HEK293 (cell line): ENCODE results near the gene RAG1.

Experiments used
- CTCF ChIA-PET: fragments of 350-600 bp; formaldehyde crosslinking; extraction: SDS; loops from one replicate; lab custom pipeline; 2021; ENCODE audit warnings: antibody characterized with exemption; lab: Yijun Ruan, JAX
- POLR2A ChIA-PET: fragments of 300-600 bp; formaldehyde crosslinking; extraction: SDS; loops from one replicate; lab custom pipeline; 2020; ENCODE audit warnings: antibody characterized with exemption, inconsistent platforms; lab: Yijun Ruan, JAX
- H3K27ac ChIP-seq: fragments of 200-500 bp; sonication (Bioruptor generic); 2 replicates; pipeline ENCODE4 v1.5.1; 2014; ENCODE audit warnings: low read depth, low read length, control low read depth, inconsistent platforms; ENCODE audit errors: extremely low read depth
- H3K36me3 ChIP-seq, 2 experiments: fragments of 200-500 bp in 1 of 2; sonication (Bioruptor generic) in 1 of 2; 1 replicate in 1 of 2; 2 replicates in 1 of 2; pipeline ENCODE4 v1.5.1; 2014 to 2017; ENCODE audit warnings: inconsistent platforms in 2 of 2, low read length in 2 of 2; ENCODE audit not compliant: control insufficient read depth in 2 of 2, insufficient read depth in 1 of 2
- H3K4me1 ChIP-seq: fragments of 200-500 bp; sonication (Bioruptor generic); 2 replicates; pipeline ENCODE4 v1.5.1; 2014; ENCODE audit warnings: mild to moderate bottlenecking, low read length, inconsistent platforms; ENCODE audit not compliant: control insufficient read depth, insufficient read depth
- H3K4me3 ChIP-seq: 2 replicates; pipeline ENCODE4 v1.5.1; 2011; ENCODE audit warnings: low read depth, mild to moderate bottlenecking, control low read depth, low read length, moderate library complexity
- H3K9me3 ChIP-seq: fragments of 200-500 bp; sonication (Bioruptor generic); 2 replicates; pipeline ENCODE4 v1.5.1; 2014; ENCODE audit warnings: low read depth, low read length, inconsistent platforms; ENCODE audit not compliant: control insufficient read depth, insufficient read depth
- GLIS1 ChIP-seq: fragments of 450-650 bp; formaldehyde crosslinking; IDR thresholded peaks from 2 replicates; pipeline ENCODE4 v1.5.1; 2016; ENCODE audit warnings: missing biosample characterization, missing genetic modification characterization
- SETDB1 ChIP-seq: IDR thresholded peaks from one replicate; pipeline ENCODE4 v1.6.1; 2017; ENCODE audit warnings: mild to moderate bottlenecking, low read length, moderate library complexity, mixed read lengths; ENCODE audit not compliant: insufficient read length
- SP2 ChIP-seq: fragments of 450-650 bp; formaldehyde crosslinking; IDR thresholded peaks from 2 replicates; pipeline ENCODE4 v1.5.1; 2016; ENCODE audit warnings: missing biosample characterization, missing genetic modification characterization
- SP7 ChIP-seq: fragments of 450-650 bp; formaldehyde crosslinking; IDR thresholded peaks from 2 replicates; pipeline ENCODE4 v1.5.1; 2016; ENCODE audit warnings: missing biosample characterization, missing genetic modification characterization
- WT1 ChIP-seq: fragments of 450-650 bp; formaldehyde crosslinking; IDR thresholded peaks from 2 replicates; pipeline ENCODE4 v1.5.1; 2016; ENCODE audit warnings: missing biosample characterization, missing genetic modification characterization
- YY2 ChIP-seq: fragments of 450-650 bp; formaldehyde crosslinking; IDR thresholded peaks from 2 replicates; pipeline ENCODE4 v1.5.1; 2016; ENCODE audit warnings: missing biosample characterization, missing genetic modification characterization
- ZEB2 ChIP-seq: fragments of 450-650 bp; formaldehyde crosslinking; IDR thresholded peaks from 2 replicates; pipeline ENCODE4 v1.5.1; 2016; ENCODE audit warnings: missing biosample characterization, missing genetic modification characterization
- ZNF155 ChIP-seq: fragments of 450-650 bp; formaldehyde crosslinking; IDR thresholded peaks from 2 replicates; pipeline ENCODE4 v1.5.1; 2016; ENCODE audit warnings: missing biosample characterization, missing genetic modification characterization
- ZNF157 ChIP-seq: fragments of 450-650 bp; formaldehyde crosslinking; IDR thresholded peaks from 2 replicates; pipeline ENCODE4 v1.5.1; 2016; ENCODE audit warnings: missing biosample characterization, missing genetic modification characterization
- ZNF223 ChIP-seq: fragments of 450-650 bp; formaldehyde crosslinking; IDR thresholded peaks from 2 replicates; pipeline ENCODE4 v1.5.1; 2016; ENCODE audit warnings: missing biosample characterization, missing genetic modification characterization
- ZNF311 ChIP-seq: fragments of 450-650 bp; formaldehyde crosslinking; IDR thresholded peaks from 2 replicates; pipeline ENCODE4 v1.5.1; 2017; ENCODE audit warnings: missing biosample characterization, missing genetic modification characterization, borderline replicate concordance
- ZNF350 ChIP-seq: fragments of 450-650 bp; formaldehyde crosslinking; IDR thresholded peaks from 2 replicates; pipeline ENCODE4 v1.5.0; 2017; ENCODE audit warnings: missing biosample characterization, mild to moderate bottlenecking, missing genetic modification characterization
- ZNF354C ChIP-seq: fragments of 450-650 bp; formaldehyde crosslinking; IDR thresholded peaks from 2 replicates; pipeline ENCODE4 v1.5.1; 2016; ENCODE audit warnings: missing biosample characterization, missing genetic modification characterization, low read depth, borderline replicate concordance
- ZNF404 ChIP-seq: fragments of 450-650 bp; formaldehyde crosslinking; IDR thresholded peaks from 2 replicates; pipeline ENCODE4 v1.5.1; 2017; ENCODE audit warnings: missing biosample characterization, missing genetic modification characterization
- ZNF416 ChIP-seq: fragments of 450-650 bp; formaldehyde crosslinking; IDR thresholded peaks from 2 replicates; pipeline ENCODE4 v1.5.1; 2016; ENCODE audit warnings: missing biosample characterization, missing genetic modification characterization
- ZNF426 ChIP-seq: fragments of 450-650 bp; formaldehyde crosslinking; IDR thresholded peaks from 2 replicates; pipeline ENCODE4 v1.5.1; 2017; ENCODE audit warnings: missing biosample characterization, missing genetic modification characterization, mild to moderate bottlenecking, inconsistent platforms, moderate library complexity
- ZNF521 ChIP-seq: fragments of 450-650 bp; formaldehyde crosslinking; IDR thresholded peaks from 2 replicates; pipeline ENCODE4 v1.5.1; 2017; ENCODE audit warnings: missing biosample characterization, mild to moderate bottlenecking, missing genetic modification characterization
- ZNF560 ChIP-seq: fragments of 450-650 bp; formaldehyde crosslinking; IDR thresholded peaks from 2 replicates; pipeline ENCODE4 v1.5.1; 2017; ENCODE audit warnings: missing biosample characterization, missing genetic modification characterization, borderline replicate concordance
- ZNF670 ChIP-seq: fragments of 450-650 bp; formaldehyde crosslinking; IDR thresholded peaks from 2 replicates; pipeline ENCODE4 v1.5.1; 2016; ENCODE audit warnings: missing biosample characterization, missing genetic modification characterization, low read depth
- ZNF76 ChIP-seq: fragments of 450-650 bp; formaldehyde crosslinking; IDR thresholded peaks from 2 replicates; pipeline ENCODE4; 2016; ENCODE audit warnings: low read depth, missing biosample characterization, missing genetic modification characterization, borderline replicate concordance
- TF ChIP-seq, protein P1 (sequence below): fragments of 450-650 bp; formaldehyde crosslinking; IDR thresholded peaks from 2 replicates; pipeline ENCODE4 v1.5.1; 2017; ENCODE audit warnings: missing biosample characterization, missing genetic modification characterization
- TF ChIP-seq, protein P2 (sequence below): fragments of 450-650 bp; formaldehyde crosslinking; IDR thresholded peaks from 2 replicates; pipeline ENCODE4 v1.5.1; 2016; ENCODE audit warnings: missing biosample characterization, missing genetic modification characterization
- TF ChIP-seq, protein P3 (sequence below): fragments of 450-650 bp; formaldehyde crosslinking; IDR thresholded peaks from 2 replicates; pipeline ENCODE4 v1.5.1; 2017; ENCODE audit warnings: missing biosample characterization, missing genetic modification characterization
- TF ChIP-seq, protein P4 (sequence below): fragments of 450-650 bp; formaldehyde crosslinking; IDR thresholded peaks from 2 replicates; pipeline ENCODE4 v1.5.1; 2017; ENCODE audit warnings: missing biosample characterization, missing genetic modification characterization

RAG1 gene

DNA sequence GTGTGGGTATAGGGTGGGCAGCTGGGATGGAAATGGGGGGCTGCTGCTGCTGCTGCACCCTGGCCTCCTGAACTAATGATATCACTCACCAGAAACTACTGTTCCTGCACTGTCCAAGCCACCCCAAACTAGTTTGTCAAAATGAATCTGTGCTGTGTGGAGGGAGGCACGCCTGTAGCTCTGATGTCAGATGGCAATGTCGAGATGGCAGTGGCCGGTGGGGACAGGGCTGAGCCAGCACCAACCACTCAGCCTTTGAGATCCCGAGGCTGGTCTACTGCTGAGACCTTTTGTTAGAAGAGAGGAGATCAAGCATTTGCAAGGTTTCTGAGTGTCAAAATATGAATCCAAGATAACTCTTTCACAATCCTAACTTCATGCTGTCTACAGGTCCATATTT is 1.3 kb downstream of the RAG1 start:
- Histone ChIP-seq H3K36me3 (no peaks in the 10 kb centered on the region), H3K4me1 (no peaks in the 10 kb centered on the region), H3K27ac (no peak overlapping the region), H3K4me3 (no peak overlapping the region), H3K9me3 (no peaks in the 10 kb centered on the region)
- no peak for TF ChIP-seq ZNF521 (tag by site-specific recombination)
- no peak for TF ChIP-seq ZNF157 (tag by site-specific recombination)
- no peak for TF ChIP-seq YY2 (tag by site-specific recombination)
- TF ChIP-seq, protein P1, sequence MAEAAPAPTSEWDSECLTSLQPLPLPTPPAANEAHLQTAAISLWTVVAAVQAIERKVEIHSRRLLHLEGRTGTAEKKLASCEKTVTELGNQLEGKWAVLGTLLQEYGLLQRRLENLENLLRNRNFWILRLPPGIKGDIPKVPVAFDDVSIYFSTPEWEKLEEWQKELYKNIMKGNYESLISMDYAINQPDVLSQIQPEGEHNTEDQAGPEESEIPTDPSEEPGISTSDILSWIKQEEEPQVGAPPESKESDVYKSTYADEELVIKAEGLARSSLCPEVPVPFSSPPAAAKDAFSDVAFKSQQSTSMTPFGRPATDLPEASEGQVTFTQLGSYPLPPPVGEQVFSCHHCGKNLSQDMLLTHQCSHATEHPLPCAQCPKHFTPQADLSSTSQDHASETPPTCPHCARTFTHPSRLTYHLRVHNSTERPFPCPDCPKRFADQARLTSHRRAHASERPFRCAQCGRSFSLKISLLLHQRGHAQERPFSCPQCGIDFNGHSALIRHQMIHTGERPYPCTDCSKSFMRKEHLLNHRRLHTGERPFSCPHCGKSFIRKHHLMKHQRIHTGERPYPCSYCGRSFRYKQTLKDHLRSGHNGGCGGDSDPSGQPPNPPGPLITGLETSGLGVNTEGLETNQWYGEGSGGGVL (tag by site-specific recombination) = no peak
- no peak for TF ChIP-seq SP7 (tag by site-specific recombination)
- POLR2A ChIA-PET = no interaction called here
- CTCF ChIA-PET = interaction anchor here (2.3 kb wide), 1 partner anchor 178 kb away, joined by 13 read pairs; no protein-coding TSS in a partner anchor

DNA sequence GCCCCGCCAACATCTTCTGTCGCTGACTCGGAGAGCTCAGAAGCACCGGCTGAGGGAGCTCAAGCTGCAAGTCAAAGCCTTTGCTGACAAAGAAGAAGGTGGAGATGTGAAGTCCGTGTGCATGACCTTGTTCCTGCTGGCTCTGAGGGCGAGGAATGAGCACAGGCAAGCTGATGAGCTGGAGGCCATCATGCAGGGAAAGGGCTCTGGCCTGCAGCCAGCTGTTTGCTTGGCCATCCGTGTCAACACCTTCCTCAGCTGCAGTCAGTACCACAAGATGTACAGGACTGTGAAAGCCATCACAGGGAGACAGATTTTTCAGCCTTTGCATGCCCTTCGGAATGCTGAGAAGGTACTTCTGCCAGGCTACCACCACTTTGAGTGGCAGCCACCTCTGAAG is 6.7 kb downstream of the RAG1 start:
- ChIA-PET CTCF (interaction anchor here (3.8 to 6.7 kb wide), 2 partner anchors 11 to 172 kb away, joined by 20 to 51 read pairs; no protein-coding TSS in a partner anchor), POLR2A (no interaction called here)

DNA sequence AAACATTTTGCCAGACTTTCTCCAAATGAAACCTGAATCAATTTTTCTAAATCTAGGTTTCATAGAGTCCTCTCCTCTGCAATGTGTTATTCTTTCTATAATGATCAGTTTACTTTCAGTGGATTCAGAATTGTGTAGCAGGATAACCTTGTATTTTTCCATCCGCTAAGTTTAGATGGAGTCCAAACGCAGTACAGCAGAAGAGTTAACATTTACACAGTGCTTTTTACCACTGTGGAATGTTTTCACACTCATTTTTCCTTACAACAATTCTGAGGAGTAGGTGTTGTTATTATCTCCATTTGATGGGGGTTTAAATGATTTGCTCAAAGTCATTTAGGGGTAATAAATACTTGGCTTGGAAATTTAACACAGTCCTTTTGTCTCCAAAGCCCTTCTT is 9.6 kb downstream of the RAG1 start:
- no peaks in the 10 kb centered on the region for H3K9me3 ChIP-seq
- no peaks in the 10 kb centered on the region for H3K4me1 ChIP-seq
- H3K4me3 ChIP-seq = no peak overlapping the region
- no peaks in the 10 kb centered on the region for H3K36me3 ChIP-seq
- ChIA-PET CTCF (interaction anchor here (6.7 kb wide), 1 partner anchor 14 kb away, joined by 51 read pairs; no protein-coding TSS in a partner anchor), POLR2A (no interaction called here)
- no peak for TF ChIP-seq ZNF350 (tag by site-specific recombination)
- TF ChIP-seq, protein P2, sequence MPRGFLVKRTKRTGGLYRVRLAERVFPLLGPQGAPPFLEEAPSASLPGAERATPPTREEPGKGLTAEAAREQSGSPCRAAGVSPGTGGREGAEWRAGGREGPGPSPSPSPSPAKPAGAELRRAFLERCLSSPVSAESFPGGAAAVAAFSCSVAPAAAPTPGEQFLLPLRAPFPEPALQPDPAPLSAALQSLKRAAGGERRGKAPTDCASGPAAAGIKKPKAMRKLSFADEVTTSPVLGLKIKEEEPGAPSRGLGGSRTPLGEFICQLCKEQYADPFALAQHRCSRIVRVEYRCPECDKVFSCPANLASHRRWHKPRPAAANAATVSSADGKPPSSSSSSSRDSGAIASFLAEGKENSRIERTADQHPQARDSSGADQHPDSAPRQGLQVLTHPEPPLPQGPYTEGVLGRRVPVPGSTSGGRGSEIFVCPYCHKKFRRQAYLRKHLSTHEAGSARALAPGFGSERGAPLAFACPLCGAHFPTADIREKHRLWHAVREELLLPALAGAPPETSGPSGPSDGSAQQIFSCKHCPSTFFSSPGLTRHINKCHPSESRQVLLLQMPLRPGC = no peak
- TF ChIP-seq ZNF560 (tag by site-specific recombination) = no peak
- no peak for TF ChIP-seq ZNF404 (tag by site-specific recombination)
- no peak for TF ChIP-seq GLIS1 (tag by site-specific recombination)
- no peak for TF ChIP-seq ZNF155 (tag by site-specific recombination)
- no peak for TF ChIP-seq WT1
- TF ChIP-seq ZNF416 = no peak
- no peak for TF ChIP-seq SETDB1
- TF ChIP-seq SP2 (tag by site-specific recombination) = no peak
- TF ChIP-seq, protein P3, sequence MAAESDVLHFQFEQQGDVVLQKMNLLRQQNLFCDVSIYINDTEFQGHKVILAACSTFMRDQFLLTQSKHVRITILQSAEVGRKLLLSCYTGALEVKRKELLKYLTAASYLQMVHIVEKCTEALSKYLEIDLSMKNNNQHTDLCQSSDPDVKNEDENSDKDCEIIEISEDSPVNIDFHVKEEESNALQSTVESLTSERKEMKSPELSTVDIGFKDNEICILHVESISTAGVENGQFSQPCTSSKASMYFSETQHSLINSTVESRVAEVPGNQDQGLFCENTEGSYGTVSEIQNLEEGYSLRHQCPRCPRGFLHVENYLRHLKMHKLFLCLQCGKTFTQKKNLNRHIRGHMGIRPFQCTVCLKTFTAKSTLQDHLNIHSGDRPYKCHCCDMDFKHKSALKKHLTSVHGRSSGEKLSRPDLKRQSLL (tag by site-specific recombination) = no peak
- no peak for TF ChIP-seq ZNF670 (tag by site-specific recombination)
- no peak for TF ChIP-seq ZEB2 (tag by site-specific recombination)
- no peak for TF ChIP-seq ZNF311 (tag by site-specific recombination)
- TF ChIP-seq ZNF223 (tag by site-specific recombination) = no peak
- TF ChIP-seq ZNF426 = no peak
- H3K27ac ChIP-seq = no peak overlapping the region

More for the DNA sequence above, 6.7 kb downstream of the RAG1 start:
- Histone ChIP-seq H3K9me3 (no peaks in the 10 kb centered on the region), H3K36me3 (no peaks in the 10 kb centered on the region), H3K4me3 (no peak overlapping the region), H3K27ac (no peak overlapping the region), H3K4me1 (no peaks in the 10 kb centered on the region)
- TF ChIP-seq ZNF354C (tag by site-specific recombination) (no peak), ZNF76 (tag by site-specific recombination) (no peak)
- TF ChIP-seq, protein P4, sequence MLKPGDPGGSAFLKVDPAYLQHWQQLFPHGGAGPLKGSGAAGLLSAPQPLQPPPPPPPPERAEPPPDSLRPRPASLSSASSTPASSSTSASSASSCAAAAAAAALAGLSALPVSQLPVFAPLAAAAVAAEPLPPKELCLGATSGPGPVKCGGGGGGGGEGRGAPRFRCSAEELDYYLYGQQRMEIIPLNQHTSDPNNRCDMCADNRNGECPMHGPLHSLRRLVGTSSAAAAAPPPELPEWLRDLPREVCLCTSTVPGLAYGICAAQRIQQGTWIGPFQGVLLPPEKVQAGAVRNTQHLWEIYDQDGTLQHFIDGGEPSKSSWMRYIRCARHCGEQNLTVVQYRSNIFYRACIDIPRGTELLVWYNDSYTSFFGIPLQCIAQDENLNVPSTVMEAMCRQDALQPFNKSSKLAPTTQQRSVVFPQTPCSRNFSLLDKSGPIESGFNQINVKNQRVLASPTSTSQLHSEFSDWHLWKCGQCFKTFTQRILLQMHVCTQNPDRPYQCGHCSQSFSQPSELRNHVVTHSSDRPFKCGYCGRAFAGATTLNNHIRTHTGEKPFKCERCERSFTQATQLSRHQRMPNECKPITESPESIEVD (tag by site-specific recombination) = no peak
